ENCODE results near the gene KCNIP1.
A peak's percentile ranks its signal among the peaks of the same experiment; 100 is the strongest.

KCNIP1 gene

GRCh38 chr5:170571875-170572852 is 68.3 kb downstream of the KCNIP1 start:
- Histone ChIP-seq H3K18ac (ENCODE audit: low read length) (no peak overlapping the region), H3K27me3 (ENCODE audit: insufficient read depth, low read length, poor library complexity) (no peaks in the 10 kb centered on the region), H3K4ac (ENCODE audit: low read depth, low read length) (no peak overlapping the region), H3K79me1 (ENCODE audit: low read length) (no peaks in the 10 kb centered on the region), H2BK5ac (ENCODE audit: low read length) (no peak overlapping the region), H3K56ac (ENCODE audit: low read length) (no peak overlapping the region), H3K79me2 (ENCODE audit: control insufficient read depth, insufficient read depth, low read length) (no peaks in the 10 kb centered on the region), H3K9ac (ENCODE audit: low read length) (no peak overlapping the region), H3K4me1 (ENCODE audit: control insufficient read depth, low read depth, low read length) (peaks cover 2% of the 10 kb centered on the region), H2AK5ac (ENCODE audit: low read length) (no peak overlapping the region), H3K4me3 (ENCODE audit: low read length) (no peak overlapping the region), H4K5ac (ENCODE audit: low read length) (no peak overlapping the region), H3K27ac (ENCODE audit: low read depth, low read length) (no peak overlapping the region), H3K23ac (ENCODE audit: low read length) (no peak overlapping the region), H4K8ac (ENCODE audit: low read depth, low read length) (no peak overlapping the region), H2BK120ac (ENCODE audit: low read depth, low read length) (no peak overlapping the region), H2BK15ac (replicated peaks; ENCODE audit: low read depth) (no peak overlapping the region), H3K4me2 (ENCODE audit: low read length) (no peak overlapping the region), H3K36me3 (ENCODE audit: control insufficient read depth, insufficient read depth, low read length) (no peaks in the 10 kb centered on the region)
- no CpG with 5 or more reads among the region's 16 CpGs for WGBS (ENCODE audit: extremely low coverage, insufficient coverage, low lambda C conversion rate)
- no peak for DNase-seq

- Histone ChIP-seq H2BK120ac (ENCODE audit: low read depth, low read length) (no peak overlapping the region), H4K5ac (ENCODE audit: low read length) (no peak overlapping the region), H3K18ac (ENCODE audit: low read length) (no peak overlapping the region), H3K79me2 (ENCODE audit: control insufficient read depth, insufficient read depth, low read length) (no peaks in the 10 kb centered on the region), H3K79me1 (ENCODE audit: low read length) (no peaks in the 10 kb centered on the region), H3K27ac (ENCODE audit: low read depth, low read length) (no peak overlapping the region), H3K4me2 (ENCODE audit: low read length) (no peak overlapping the region), H2BK5ac (ENCODE audit: low read length) (no peak overlapping the region), H3K36me3 (ENCODE audit: control insufficient read depth, insufficient read depth, low read length) (no peaks in the 10 kb centered on the region), H3K9ac (ENCODE audit: low read length) (no peak overlapping the region), H2AK5ac (ENCODE audit: low read length) (no peak overlapping the region), H3K4me3 (ENCODE audit: low read length) (no peak overlapping the region), H3K4ac (ENCODE audit: low read depth, low read length) (no peak overlapping the region), H3K23ac (ENCODE audit: low read length) (no peak overlapping the region), H3K4me1 (ENCODE audit: control insufficient read depth, low read depth, low read length) (peaks cover 2% of the 10 kb centered on the region), H3K27me3 (ENCODE audit: insufficient read depth, low read length, poor library complexity) (no peaks in the 10 kb centered on the region), H4K8ac (ENCODE audit: low read depth, low read length) (no peak overlapping the region), H3K56ac (ENCODE audit: low read length) (no peak overlapping the region), H2BK15ac (replicated peaks; ENCODE audit: low read depth) (no peak overlapping the region)
- WGBS (ENCODE audit: extremely low coverage, insufficient coverage, low lambda C conversion rate): no CpG with 5 or more reads among the region's 4 CpGs
- peak; percentile 26 for DNase-seq
These were observed 69.3 kb downstream of the KCNIP1 start for GRCh38 chr5:170573114-170573513.

DNA sequence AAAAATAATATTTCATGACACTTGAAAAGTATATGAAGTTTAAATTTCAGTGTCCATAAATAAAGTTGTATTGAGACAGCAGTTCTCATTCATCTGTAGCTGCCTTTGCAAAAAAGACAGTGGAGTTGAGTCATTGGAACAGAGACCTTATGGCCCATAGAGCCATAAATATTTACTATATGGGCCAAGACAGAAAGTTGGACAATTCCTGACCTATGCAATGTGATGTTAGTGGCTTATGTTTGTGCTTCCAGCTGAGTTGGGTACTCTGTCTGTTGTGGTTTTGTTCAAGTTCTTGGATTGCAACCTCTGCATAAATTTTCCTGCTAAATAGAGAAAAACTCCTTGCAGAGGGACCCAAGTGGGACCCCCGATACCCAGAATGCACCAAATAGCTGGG is 69.8 kb downstream of the KCNIP1 start:
- WGBS (ENCODE audit: extremely low coverage, insufficient coverage, low lambda C conversion rate): no CpG with 5 or more reads among the region's 1 CpG
- no peak overlapping the region for H3K4ac ChIP-seq (ENCODE audit: low read depth, low read length)
- no peak overlapping the region for H2BK15ac ChIP-seq (replicated peaks; ENCODE audit: low read depth)
- no peak overlapping the region for H2BK120ac ChIP-seq (ENCODE audit: low read depth, low read length)
- DNase-seq: no peak
- peaks cover 2% of the 10 kb centered on the region for H3K4me1 ChIP-seq (ENCODE audit: control insufficient read depth, low read depth, low read length)
- no peak overlapping the region for H3K4me3 ChIP-seq (ENCODE audit: low read length)
- H3K9ac ChIP-seq (ENCODE audit: low read length): no peak overlapping the region
- H3K79me2 ChIP-seq (ENCODE audit: control insufficient read depth, insufficient read depth, low read length): no peaks in the 10 kb centered on the region
- H3K18ac ChIP-seq (ENCODE audit: low read length): no peak overlapping the region
- H3K23ac ChIP-seq (ENCODE audit: low read length): no peak overlapping the region
- H4K8ac ChIP-seq (ENCODE audit: low read depth, low read length): no peak overlapping the region
- no peak overlapping the region for H2AK5ac ChIP-seq (ENCODE audit: low read length)
- no peak overlapping the region for H3K4me2 ChIP-seq (ENCODE audit: low read length)
- H4K5ac ChIP-seq (ENCODE audit: low read length): no peak overlapping the region
- H3K27me3 ChIP-seq (ENCODE audit: insufficient read depth, low read length, poor library complexity): no peaks in the 10 kb centered on the region
- H3K36me3 ChIP-seq (ENCODE audit: control insufficient read depth, insufficient read depth, low read length): no peaks in the 10 kb centered on the region
- H3K79me1 ChIP-seq (ENCODE audit: low read length): no peaks in the 10 kb centered on the region
- H3K56ac ChIP-seq (ENCODE audit: low read length): no peak overlapping the region
- H3K27ac ChIP-seq (ENCODE audit: low read depth, low read length): no peak overlapping the region
- H2BK5ac ChIP-seq (ENCODE audit: low read length): no peak overlapping the region

DNA sequence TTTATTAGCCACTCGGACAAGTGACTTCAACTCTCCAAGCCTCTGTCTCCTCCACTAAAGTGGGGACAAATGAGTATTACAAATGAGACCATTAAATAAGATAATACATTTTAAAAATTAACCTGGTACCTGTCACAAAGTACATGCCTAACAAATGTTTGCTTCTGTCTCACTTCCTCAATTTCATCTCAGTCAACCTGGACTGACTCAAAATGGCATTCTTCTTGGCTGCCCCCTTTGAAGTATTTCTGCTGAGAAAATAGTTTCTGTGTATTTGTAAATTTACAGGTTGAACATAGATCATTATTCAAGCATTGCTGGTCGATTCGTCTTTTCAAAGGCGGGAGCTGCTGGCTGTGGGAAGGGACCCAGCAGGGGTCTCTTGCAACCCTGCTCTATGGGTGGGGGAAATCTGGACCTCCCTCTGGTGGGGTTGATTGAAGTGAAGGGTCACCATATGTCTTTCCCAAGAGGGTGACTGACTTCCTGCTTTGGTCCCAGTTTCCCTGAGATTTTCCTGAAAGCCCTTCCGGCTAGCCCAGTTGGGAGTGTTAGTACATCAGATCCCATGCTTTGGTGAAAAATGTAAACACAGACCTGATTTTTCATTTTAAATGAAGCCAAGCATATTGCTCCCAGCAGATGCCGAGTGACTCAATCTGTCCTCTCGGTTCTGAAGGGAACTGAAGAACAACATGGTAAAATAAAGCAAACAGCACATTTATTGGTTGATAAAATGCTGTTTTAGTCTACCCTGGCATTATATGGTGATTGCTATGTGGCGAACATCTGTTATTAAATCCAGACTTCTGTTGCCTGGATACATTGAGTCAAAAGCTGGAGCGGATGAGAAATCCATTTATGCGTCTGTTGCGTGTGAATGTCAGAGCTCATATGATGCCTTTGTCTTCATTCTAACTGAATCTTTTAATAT is 73.0 kb downstream of the KCNIP1 start:
- Histone ChIP-seq H3K4me3 (ENCODE audit: low read length) (no peak overlapping the region), H3K36me3 (ENCODE audit: control insufficient read depth, insufficient read depth, low read length) (no peaks in the 10 kb centered on the region), H3K9ac (ENCODE audit: low read length) (no peak overlapping the region), H2BK15ac (replicated peaks; ENCODE audit: low read depth) (no peak overlapping the region), H2AK5ac (ENCODE audit: low read length) (no peak overlapping the region), H3K18ac (ENCODE audit: low read length) (no peak overlapping the region), H3K79me2 (ENCODE audit: control insufficient read depth, insufficient read depth, low read length) (no peaks in the 10 kb centered on the region), H3K79me1 (ENCODE audit: low read length) (no peaks in the 10 kb centered on the region), H2BK5ac (ENCODE audit: low read length) (no peak overlapping the region), H3K4me1 (ENCODE audit: control insufficient read depth, low read depth, low read length) (no peaks in the 10 kb centered on the region), H3K23ac (ENCODE audit: low read length) (no peak overlapping the region), H3K56ac (ENCODE audit: low read length) (no peak overlapping the region), H2BK120ac (ENCODE audit: low read depth, low read length) (no peak overlapping the region), H4K5ac (ENCODE audit: low read length) (no peak overlapping the region), H3K4me2 (ENCODE audit: low read length) (no peak overlapping the region), H4K8ac (ENCODE audit: low read depth, low read length) (no peak overlapping the region), H3K27ac (ENCODE audit: low read depth, low read length) (no peak overlapping the region), H3K4ac (ENCODE audit: low read depth, low read length) (no peak overlapping the region), H3K27me3 (ENCODE audit: insufficient read depth, low read length, poor library complexity) (peaks cover 2% of the 10 kb centered on the region)
- no peak for DNase-seq
- WGBS (ENCODE audit: extremely low coverage, insufficient coverage, low lambda C conversion rate): no CpG with 5 or more reads among the region's 11 CpGs

GRCh38 chr5:170579601-170580000 is 75.8 kb downstream of the KCNIP1 start:
- no peaks in the 10 kb centered on the region for H3K79me2 ChIP-seq (ENCODE audit: control insufficient read depth, insufficient read depth, low read length)
- H2BK120ac ChIP-seq (ENCODE audit: low read depth, low read length): no peak overlapping the region
- H4K8ac ChIP-seq (ENCODE audit: low read depth, low read length): no peak overlapping the region
- no peak overlapping the region for H3K23ac ChIP-seq (ENCODE audit: low read length)
- peaks cover 2% of the 10 kb centered on the region for H3K27me3 ChIP-seq (ENCODE audit: insufficient read depth, low read length, poor library complexity)
- no peak overlapping the region for H2BK15ac ChIP-seq (replicated peaks; ENCODE audit: low read depth)
- H3K4me1 ChIP-seq (ENCODE audit: control insufficient read depth, low read depth, low read length): no peaks in the 10 kb centered on the region
- no peak overlapping the region for H3K56ac ChIP-seq (ENCODE audit: low read length)
- no peak overlapping the region for H3K18ac ChIP-seq (ENCODE audit: low read length)
- WGBS (ENCODE audit: extremely low coverage, insufficient coverage, low lambda C conversion rate): no CpG with 5 or more reads among the region's 3 CpGs
- DNase-seq: peak; percentile 7
- H3K4ac ChIP-seq (ENCODE audit: low read depth, low read length): no peak overlapping the region
- no peak overlapping the region for H4K5ac ChIP-seq (ENCODE audit: low read length)
- no peak overlapping the region for H3K4me3 ChIP-seq (ENCODE audit: low read length)
- no peak overlapping the region for H3K9ac ChIP-seq (ENCODE audit: low read length)
- H3K4me2 ChIP-seq (ENCODE audit: low read length): no peak overlapping the region
- no peaks in the 10 kb centered on the region for H3K79me1 ChIP-seq (ENCODE audit: low read length)
- H2AK5ac ChIP-seq (ENCODE audit: low read length): no peak overlapping the region
- no peaks in the 10 kb centered on the region for H3K36me3 ChIP-seq (ENCODE audit: control insufficient read depth, insufficient read depth, low read length)
- H2BK5ac ChIP-seq (ENCODE audit: low read length): no peak overlapping the region
- H3K27ac ChIP-seq (ENCODE audit: low read depth, low read length): no peak overlapping the region
